HepG2 (cell line): Measurements from ENCODE around the gene RASAL3. TPM values are rescaled to one million over a fixed set of nuclear protein-coding genes. Genes with fewer than 3 reads are reported as not detected.

Experiments
- BCL6 ChIP-seq: IDR thresholded peaks from 2 replicates; pipeline ENCODE4 v1.6.1; 2016; ENCODE audit warnings: missing genetic modification reagents, missing compliant biosample characterization
- CEBPB ChIP-seq: IDR thresholded peaks from 2 replicates; pipeline ENCODE4 v1.6.1; 2011; ENCODE audit warnings: low read depth, low read length, improper control_type of control experiment, borderline replicate concordance
- DR1 ChIP-seq: sonication (generic); formaldehyde crosslinking; IDR thresholded peaks from 2 replicates; pipeline ENCODE4 v1.8.0; 2021; ENCODE audit warnings: mild to moderate bottlenecking, missing genetic modification reagents, inconsistent platforms
- EP300 ChIP-seq, 3 experiments: sonication (generic) in 1 of 3; formaldehyde crosslinking in 1 of 3; IDR thresholded peaks; 2 replicates each; pipeline versions ENCODE4 v1.5.1 to v1.6.1; 2011 to 2020; ENCODE audit warnings: low read depth in 2 of 3, low read length in 2 of 3, borderline replicate concordance in 1 of 3, improper control_type of control experiment in 1 of 3, mild to moderate bottlenecking in 1 of 3, missing genetic modification reagents in 1 of 3, moderate library complexity in 1 of 3
- FOSL1 ChIP-seq: sonication (generic); formaldehyde crosslinking; IDR thresholded peaks from 2 replicates; pipeline ENCODE4 v1.9.0; 2021; ENCODE audit warnings: missing genetic modification reagents, borderline replicate concordance
- NCOR1 ChIP-seq: fragments of 200-600 bp; sonication (generic); IDR thresholded peaks from 2 replicates; pipeline ENCODE4 v1.7.0; 2017; ENCODE audit warnings: antibody characterized with exemption, low read length, borderline replicate concordance
- NFATC3 ChIP-seq: sonication (generic); formaldehyde crosslinking; IDR thresholded peaks from 2 replicates; pipeline ENCODE4 v1.5.1; 2020; ENCODE audit warnings: mild to moderate bottlenecking, missing genetic modification reagents
- SRF ChIP-seq: IDR thresholded peaks from 2 replicates; pipeline ENCODE4 v1.6.1; 2011; ENCODE audit warnings: mild to moderate bottlenecking, low read depth, low read length, moderate library complexity
- ZNF251 ChIP-seq: sonication (generic); formaldehyde crosslinking; IDR thresholded peaks from 2 replicates; pipeline ENCODE4 v1.9.0; 2021; ENCODE audit warnings: mild to moderate bottlenecking, missing genetic modification reagents
- polyA plus RNA-seq, 8 experiments: library from polyadenylated mRNA; depleted of rRNA in 3 of 8; stranded (reverse) in 7 of 8; unstranded in 1 of 8; fragments of >200 nt; fragmentation: Illumina TruSeq in 4 of 8; extraction: Trizol in 4 of 8; gene quantifications; 2 replicates each; pipeline versions ENCODE4 v1.2.1 to v1.2.3, GENCODE V29; 2011 to 2016; ENCODE audit warnings: low read depth in 4 of 8, missing spikeins in 1 of 8, mixed read lengths in 1 of 8; ENCODE audit not compliant: insufficient read depth in 1 of 8
- total RNA-seq, 5 experiments: library from RNA; depleted of rRNA; stranded (reverse); fragments of >200 nt; fragmentation: Illumina TruSeq; extraction: Trizol; gene quantifications; 2 replicates each; pipeline ENCODE4 v1.2.3, GENCODE V29; 2016; ENCODE audit warnings: low read depth in 1 of 5
- TF ChIP-seq, protein P1 (sequence below): sonication (generic); formaldehyde crosslinking; IDR thresholded peaks from 2 replicates; pipeline ENCODE4 v1.4.0; 2020; ENCODE audit warnings: missing genetic modification reagents, borderline replicate concordance
- TF ChIP-seq, protein P2 (sequence below): sonication (generic); formaldehyde crosslinking; IDR thresholded peaks from 2 replicates; pipeline ENCODE4 v1.4.0; 2020; ENCODE audit warnings: mild to moderate bottlenecking, missing genetic modification reagents, borderline replicate concordance
- TF ChIP-seq, protein P3 (sequence below): sonication (generic); formaldehyde crosslinking; IDR thresholded peaks from 2 replicates; pipeline ENCODE4 v1.9.0; 2021; ENCODE audit warnings: mild to moderate bottlenecking, missing genetic modification reagents

Gene RASAL3
- total and polyA plus RNA-seq, 2 of the 13 experiments (the other 11 are each of a cell fraction or from before 2014, with no cell fraction given), result not detected

DNA sequence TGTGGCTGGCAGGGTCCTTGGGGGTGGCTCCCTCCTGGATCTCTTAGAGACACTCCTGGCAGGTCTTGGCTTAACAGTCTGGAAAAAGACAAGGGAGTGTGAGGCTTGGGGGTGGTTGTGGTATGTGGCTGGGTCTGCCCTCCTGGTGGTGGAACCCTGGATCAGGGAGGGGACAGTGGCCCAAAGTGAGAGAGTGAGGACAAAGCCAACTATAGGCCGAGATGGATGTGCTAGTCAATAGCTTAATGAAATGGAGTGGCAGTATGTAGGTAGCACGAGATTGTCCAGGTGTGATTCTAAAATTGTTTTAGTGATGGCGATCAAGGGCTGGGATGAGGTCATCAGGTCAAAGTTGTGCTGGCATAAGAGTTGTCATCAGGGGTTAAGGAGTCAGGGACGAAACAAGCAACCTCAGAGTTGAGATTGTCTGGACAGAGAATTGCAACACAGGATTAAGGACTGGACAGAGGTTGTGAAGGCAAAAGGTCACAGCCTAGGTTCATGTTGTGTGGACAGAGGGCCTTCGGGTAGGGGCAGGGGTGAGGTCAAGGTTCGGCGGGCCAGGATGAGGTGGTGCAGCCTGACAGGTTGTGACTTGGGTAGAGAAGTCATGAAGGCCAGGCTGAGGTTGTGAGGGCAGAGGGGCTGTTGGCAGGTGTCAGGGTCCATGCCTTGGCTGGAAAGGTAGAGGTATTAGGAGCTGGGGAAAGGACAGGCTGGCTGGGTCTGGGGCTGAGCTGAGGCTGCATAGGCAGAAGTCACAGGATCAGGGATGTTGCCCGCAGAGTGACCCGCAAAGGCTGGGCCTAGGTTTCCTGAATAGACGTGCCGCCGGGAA lies 4.5 kb upstream of the RASAL3 start (continued):
- TF ChIP-seq, protein P1, sequence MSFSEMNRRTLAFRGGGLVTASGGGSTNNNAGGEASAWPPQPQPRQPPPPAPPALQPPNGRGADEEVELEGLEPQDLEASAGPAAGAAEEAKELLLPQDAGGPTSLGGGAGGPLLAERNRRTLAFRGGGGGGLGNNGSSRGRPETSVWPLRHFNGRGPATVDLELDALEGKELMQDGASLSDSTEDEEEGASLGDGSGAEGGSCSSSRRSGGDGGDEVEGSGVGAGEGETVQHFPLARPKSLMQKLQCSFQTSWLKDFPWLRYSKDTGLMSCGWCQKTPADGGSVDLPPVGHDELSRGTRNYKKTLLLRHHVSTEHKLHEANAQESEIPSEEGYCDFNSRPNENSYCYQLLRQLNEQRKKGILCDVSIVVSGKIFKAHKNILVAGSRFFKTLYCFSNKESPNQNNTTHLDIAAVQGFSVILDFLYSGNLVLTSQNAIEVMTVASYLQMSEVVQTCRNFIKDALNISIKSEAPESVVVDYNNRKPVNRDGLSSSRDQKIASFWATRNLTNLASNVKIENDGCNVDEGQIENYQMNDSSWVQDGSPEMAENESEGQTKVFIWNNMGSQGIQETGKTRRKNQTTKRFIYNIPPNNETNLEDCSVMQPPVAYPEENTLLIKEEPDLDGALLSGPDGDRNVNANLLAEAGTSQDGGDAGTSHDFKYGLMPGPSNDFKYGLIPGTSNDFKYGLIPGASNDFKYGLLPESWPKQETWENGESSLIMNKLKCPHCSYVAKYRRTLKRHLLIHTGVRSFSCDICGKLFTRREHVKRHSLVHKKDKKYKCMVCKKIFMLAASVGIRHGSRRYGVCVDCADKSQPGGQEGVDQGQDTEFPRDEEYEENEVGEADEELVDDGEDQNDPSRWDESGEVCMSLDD, result no peak
- TF ChIP-seq CEBPB, result peak; percentile 81
- TF ChIP-seq EP300 (IDR thresholded peaks at IDR 0.05; ENCODE audit: low read depth in 2 of 2, low read length in 2 of 2), result peak in 1 of 2 experiments; percentile 73; a peak in 1 of 4 replicates
- TF ChIP-seq EP300 (CRISPR knock-in tag; IDR thresholded peaks at IDR 0.05; ENCODE audit: borderline replicate concordance), result no peak
- peak; percentile 60 for TF ChIP-seq BCL6 (CRISPR knock-in tag)
- TF ChIP-seq, protein P2, sequence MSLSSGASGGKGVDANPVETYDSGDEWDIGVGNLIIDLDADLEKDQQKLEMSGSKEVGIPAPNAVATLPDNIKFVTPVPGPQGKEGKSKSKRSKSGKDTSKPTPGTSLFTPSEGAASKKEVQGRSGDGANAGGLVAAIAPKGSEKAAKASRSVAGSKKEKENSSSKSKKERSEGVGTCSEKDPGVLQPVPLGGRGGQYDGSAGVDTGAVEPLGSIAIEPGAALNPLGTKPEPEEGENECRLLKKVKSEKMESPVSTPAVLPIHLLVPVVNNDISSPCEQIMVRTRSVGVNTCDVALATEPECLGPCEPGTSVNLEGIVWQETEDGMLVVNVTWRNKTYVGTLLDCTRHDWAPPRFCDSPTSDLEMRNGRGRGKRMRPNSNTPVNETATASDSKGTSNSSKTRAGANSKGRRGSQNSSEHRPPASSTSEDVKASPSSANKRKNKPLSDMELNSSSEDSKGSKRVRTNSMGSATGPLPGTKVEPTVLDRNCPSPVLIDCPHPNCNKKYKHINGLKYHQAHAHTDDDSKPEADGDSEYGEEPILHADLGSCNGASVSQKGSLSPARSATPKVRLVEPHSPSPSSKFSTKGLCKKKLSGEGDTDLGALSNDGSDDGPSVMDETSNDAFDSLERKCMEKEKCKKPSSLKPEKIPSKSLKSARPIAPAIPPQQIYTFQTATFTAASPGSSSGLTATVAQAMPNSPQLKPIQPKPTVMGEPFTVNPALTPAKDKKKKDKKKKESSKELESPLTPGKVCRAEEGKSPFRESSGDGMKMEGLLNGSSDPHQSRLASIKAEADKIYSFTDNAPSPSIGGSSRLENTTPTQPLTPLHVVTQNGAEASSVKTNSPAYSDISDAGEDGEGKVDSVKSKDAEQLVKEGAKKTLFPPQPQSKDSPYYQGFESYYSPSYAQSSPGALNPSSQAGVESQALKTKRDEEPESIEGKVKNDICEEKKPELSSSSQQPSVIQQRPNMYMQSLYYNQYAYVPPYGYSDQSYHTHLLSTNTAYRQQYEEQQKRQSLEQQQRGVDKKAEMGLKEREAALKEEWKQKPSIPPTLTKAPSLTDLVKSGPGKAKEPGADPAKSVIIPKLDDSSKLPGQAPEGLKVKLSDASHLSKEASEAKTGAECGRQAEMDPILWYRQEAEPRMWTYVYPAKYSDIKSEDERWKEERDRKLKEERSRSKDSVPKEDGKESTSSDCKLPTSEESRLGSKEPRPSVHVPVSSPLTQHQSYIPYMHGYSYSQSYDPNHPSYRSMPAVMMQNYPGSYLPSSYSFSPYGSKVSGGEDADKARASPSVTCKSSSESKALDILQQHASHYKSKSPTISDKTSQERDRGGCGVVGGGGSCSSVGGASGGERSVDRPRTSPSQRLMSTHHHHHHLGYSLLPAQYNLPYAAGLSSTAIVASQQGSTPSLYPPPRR (CRISPR knock-in tag), result peak; percentile 78; the same call in 1 of the 2 replicates
- TF ChIP-seq DR1 (CRISPR knock-in tag), result no peak
- TF ChIP-seq FOSL1, result no peak
- TF ChIP-seq, protein P3, sequence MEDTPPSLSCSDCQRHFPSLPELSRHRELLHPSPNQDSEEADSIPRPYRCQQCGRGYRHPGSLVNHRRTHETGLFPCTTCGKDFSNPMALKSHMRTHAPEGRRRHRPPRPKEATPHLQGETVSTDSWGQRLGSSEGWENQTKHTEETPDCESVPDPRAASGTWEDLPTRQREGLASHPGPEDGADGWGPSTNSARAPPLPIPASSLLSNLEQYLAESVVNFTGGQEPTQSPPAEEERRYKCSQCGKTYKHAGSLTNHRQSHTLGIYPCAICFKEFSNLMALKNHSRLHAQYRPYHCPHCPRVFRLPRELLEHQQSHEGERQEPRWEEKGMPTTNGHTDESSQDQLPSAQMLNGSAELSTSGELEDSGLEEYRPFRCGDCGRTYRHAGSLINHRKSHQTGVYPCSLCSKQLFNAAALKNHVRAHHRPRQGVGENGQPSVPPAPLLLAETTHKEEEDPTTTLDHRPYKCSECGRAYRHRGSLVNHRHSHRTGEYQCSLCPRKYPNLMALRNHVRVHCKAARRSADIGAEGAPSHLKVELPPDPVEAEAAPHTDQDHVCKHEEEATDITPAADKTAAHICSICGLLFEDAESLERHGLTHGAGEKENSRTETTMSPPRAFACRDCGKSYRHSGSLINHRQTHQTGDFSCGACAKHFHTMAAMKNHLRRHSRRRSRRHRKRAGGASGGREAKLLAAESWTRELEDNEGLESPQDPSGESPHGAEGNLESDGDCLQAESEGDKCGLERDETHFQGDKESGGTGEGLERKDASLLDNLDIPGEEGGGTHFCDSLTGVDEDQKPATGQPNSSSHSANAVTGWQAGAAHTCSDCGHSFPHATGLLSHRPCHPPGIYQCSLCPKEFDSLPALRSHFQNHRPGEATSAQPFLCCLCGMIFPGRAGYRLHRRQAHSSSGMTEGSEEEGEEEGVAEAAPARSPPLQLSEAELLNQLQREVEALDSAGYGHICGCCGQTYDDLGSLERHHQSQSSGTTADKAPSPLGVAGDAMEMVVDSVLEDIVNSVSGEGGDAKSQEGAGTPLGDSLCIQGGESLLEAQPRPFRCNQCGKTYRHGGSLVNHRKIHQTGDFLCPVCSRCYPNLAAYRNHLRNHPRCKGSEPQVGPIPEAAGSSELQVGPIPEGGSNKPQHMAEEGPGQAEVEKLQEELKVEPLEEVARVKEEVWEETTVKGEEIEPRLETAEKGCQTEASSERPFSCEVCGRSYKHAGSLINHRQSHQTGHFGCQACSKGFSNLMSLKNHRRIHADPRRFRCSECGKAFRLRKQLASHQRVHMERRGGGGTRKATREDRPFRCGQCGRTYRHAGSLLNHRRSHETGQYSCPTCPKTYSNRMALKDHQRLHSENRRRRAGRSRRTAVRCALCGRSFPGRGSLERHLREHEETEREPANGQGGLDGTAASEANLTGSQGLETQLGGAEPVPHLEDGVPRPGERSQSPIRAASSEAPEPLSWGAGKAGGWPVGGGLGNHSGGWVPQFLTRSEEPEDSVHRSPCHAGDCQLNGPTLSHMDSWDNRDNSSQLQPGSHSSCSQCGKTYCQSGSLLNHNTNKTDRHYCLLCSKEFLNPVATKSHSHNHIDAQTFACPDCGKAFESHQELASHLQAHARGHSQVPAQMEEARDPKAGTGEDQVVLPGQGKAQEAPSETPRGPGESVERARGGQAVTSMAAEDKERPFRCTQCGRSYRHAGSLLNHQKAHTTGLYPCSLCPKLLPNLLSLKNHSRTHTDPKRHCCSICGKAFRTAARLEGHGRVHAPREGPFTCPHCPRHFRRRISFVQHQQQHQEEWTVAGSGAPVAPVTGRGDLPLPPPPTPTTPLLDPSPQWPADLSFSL, result no peak
- no peak for TF ChIP-seq SRF
- TF ChIP-seq NFATC3 (CRISPR knock-in tag), result no peak
- no peak for TF ChIP-seq ZNF251 (CRISPR knock-in tag)
- peak; percentile 85 for TF ChIP-seq NCOR1
